Suprapubic skin (tissue), 3 donors: ENCODE data around the gene ADGRG1.

Experiments used
- EP300 ChIP-seq: sonication (generic); formaldehyde crosslinking; IDR thresholded peaks from one replicate; pipeline ENCODE4 v1.6.1; 2017; ENCODE audit warnings: antibody characterized with exemption
- TF ChIP-seq, protein P1 (sequence below), 2 donors: fragments of 200-600 bp in 1 of 2; fragments of 450-650 bp in 1 of 2; sonication (generic) in 1 of 2; IDR thresholded peaks; one replicate each; pipeline ENCODE4 v1.5.1; 2016 to 2019; ENCODE audit warnings: antibody characterized with exemption in 2 of 2, mild to moderate bottlenecking in 1 of 2, moderate library complexity in 1 of 2

GRCh38 chr16:57593021-57593420, 35.4 kb upstream of the ADGRG1 start:
- TF ChIP-seq, protein P1, sequence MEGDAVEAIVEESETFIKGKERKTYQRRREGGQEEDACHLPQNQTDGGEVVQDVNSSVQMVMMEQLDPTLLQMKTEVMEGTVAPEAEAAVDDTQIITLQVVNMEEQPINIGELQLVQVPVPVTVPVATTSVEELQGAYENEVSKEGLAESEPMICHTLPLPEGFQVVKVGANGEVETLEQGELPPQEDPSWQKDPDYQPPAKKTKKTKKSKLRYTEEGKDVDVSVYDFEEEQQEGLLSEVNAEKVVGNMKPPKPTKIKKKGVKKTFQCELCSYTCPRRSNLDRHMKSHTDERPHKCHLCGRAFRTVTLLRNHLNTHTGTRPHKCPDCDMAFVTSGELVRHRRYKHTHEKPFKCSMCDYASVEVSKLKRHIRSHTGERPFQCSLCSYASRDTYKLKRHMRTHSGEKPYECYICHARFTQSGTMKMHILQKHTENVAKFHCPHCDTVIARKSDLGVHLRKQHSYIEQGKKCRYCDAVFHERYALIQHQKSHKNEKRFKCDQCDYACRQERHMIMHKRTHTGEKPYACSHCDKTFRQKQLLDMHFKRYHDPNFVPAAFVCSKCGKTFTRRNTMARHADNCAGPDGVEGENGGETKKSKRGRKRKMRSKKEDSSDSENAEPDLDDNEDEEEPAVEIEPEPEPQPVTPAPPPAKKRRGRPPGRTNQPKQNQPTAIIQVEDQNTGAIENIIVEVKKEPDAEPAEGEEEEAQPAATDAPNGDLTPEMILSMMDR (IDR thresholded peaks at IDR 0.05) = no peak
- no peak for TF ChIP-seq EP300
